T47D (cell line): ENCODE data around the gene AGAP3.

ENCODE experiments used
- DNase-seq, 2 experiments: peaks; one replicate each; pipeline versions ENCODE4 v3.0.0 to v3.0.0-alpha.2; 2011 to 2012; ENCODE audit warnings: low read depth in 1 of 2, low spot score in 1 of 2
- JUND ChIP-seq: IDR thresholded peaks from 2 replicates; pipeline ENCODE4 v1.6.1; 2012; ENCODE audit warnings: low read depth
- in situ Hi-C: cut with HindIII; loops from 2 replicates; pipeline ENCODE4 v1.10.0; 2016; ENCODE audit warnings: low sequenced_read_pairs, low pct_unique_long_range_greater_than_20kb

AGAP3 gene

GRCh38 chr7:151060416-151061212 lies 25.7 kb upstream of the AGAP3 start:
- TF ChIP-seq JUND = no peak
- DNase-seq = peak in 1 of 2 experiments; percentile 68
- in situ Hi-C loops = no loop called here

- no peak for DNase-seq
- no peak for TF ChIP-seq JUND
- in situ Hi-C loops = no loop called here
Observed at GRCh38 chr7:151061213-151062110, 24.8 kb upstream of the AGAP3 start.

GRCh38 chr7:151062111-151062398 lies 24.2 kb upstream of the AGAP3 start:
- no peak for TF ChIP-seq JUND
- in situ Hi-C loops = no loop called here
- no peak for DNase-seq

- TF ChIP-seq JUND = no peak
- in situ Hi-C loops = no loop called here
- DNase-seq = no peak
Observed at GRCh38 chr7:151062399-151063211, 23.7 kb upstream of the AGAP3 start.

GRCh38 chr7:151063212-151063561 lies 23.1 kb upstream of the AGAP3 start:
- DNase-seq = no peak
- in situ Hi-C loops = no loop called here
- no peak for TF ChIP-seq JUND

- no peak for TF ChIP-seq JUND
- in situ Hi-C loops = no loop called here
- DNase-seq = no peak
Observed at GRCh38 chr7:151064454-151064853, 21.8 kb upstream of the AGAP3 start.

- TF ChIP-seq JUND = no peak
- in situ Hi-C loops = no loop called here
- DNase-seq = no peak
Observed at GRCh38 chr7:151064993-151065392, 21.3 kb upstream of the AGAP3 start.

GRCh38 chr7:151065516-151065915 lies 20.8 kb upstream of the AGAP3 start:
- no peak for DNase-seq
- in situ Hi-C loops = no loop called here
- no peak for TF ChIP-seq JUND

GRCh38 chr7:151066273-151066974 lies 19.9 kb upstream of the AGAP3 start:
- no peak for DNase-seq

GRCh38 chr7:151068069-151068773 lies 18.1 kb upstream of the AGAP3 start:
- TF ChIP-seq JUND = no peak
- DNase-seq = no peak
- in situ Hi-C loops = no loop called here

More at GRCh38 chr7:151066273-151066974, 19.9 kb upstream of the AGAP3 start:
- in situ Hi-C loops = no loop called here
- TF ChIP-seq JUND = no peak

- in situ Hi-C loops = no loop called here
- TF ChIP-seq JUND = no peak
- DNase-seq = no peak
Observed at GRCh38 chr7:151069841-151070573, 16.3 kb upstream of the AGAP3 start.
